Left lung (tissue), 10 donors: ENCODE measurements around the gene CHFR. TPM values are rescaled to one million over a fixed set of nuclear protein-coding genes. Genes with fewer than 3 reads are reported as not detected.
A peak's percentile ranks its signal among the peaks of the same experiment; 100 is the strongest.
"Not testable (repeated sequence)": the region's sequence is repeated elsewhere in the genome, so short reads cannot be mapped to it uniquely, and the experiment has no call there.

Source experiments
- ATAC-seq: fragments of 200-7000 bp; cut with Tn5 transposase; one replicate; pipeline ENCODE4 v1.9.1; 2020; ENCODE audit warnings: moderate library complexity
- DNase-seq, 4 donors: peaks; one replicate each; pipeline ENCODE4 v3.0.0-alpha.2; 2013 to 2020
- H3K27ac ChIP-seq, 2 donors: fragments of 200-600 bp; sonication (generic) in 1 of 2; one replicate each; pipeline versions ENCODE4 v1.5.0 to v1.8.0; 2020 to 2021
- H3K27me3 ChIP-seq, 2 donors: fragments of 200-600 bp; sonication (generic) in 1 of 2; one replicate each; pipeline versions ENCODE4 v1.5.0 to v1.8.0; 2020 to 2021
- H3K36me3 ChIP-seq, 2 donors: fragments of 200-600 bp; sonication (generic) in 1 of 2; one replicate each; pipeline versions ENCODE4 v1.5.0 to v1.8.0; 2020 to 2021
- H3K4me1 ChIP-seq, 2 donors: fragments of 200-600 bp; one replicate each; pipeline ENCODE4 v1.8.0; 2021
- H3K4me3 ChIP-seq, 2 donors: fragments of 200-600 bp; sonication (generic) in 1 of 2; one replicate each; pipeline versions ENCODE4 v1.5.0 to v1.8.0; 2020 to 2021; ENCODE audit warnings: mild to moderate bottlenecking in 1 of 2
- H3K9me3 ChIP-seq, 2 donors: fragments of 200-600 bp; sonication (generic) in 1 of 2; one replicate each; pipeline versions ENCODE4 v1.5.0 to v1.8.0; 2020 to 2021
- intact Hi-C, 2 donors: fragments of 100-400 bp; cut with DNase I; formaldehyde crosslinking; loops; one replicate each; pipeline versions ENCODE4 v1.11.2 to v1.14.2; 2022
- polyA plus RNA-seq, 6 donors: library from polyadenylated mRNA; unstranded; fragments of 120-200 nt; gene quantifications; one replicate each; pipeline ENCODE4 v1.2.1, GENCODE V29; 2013; ENCODE audit not compliant: insufficient read length in 6 of 6
- total RNA-seq, 2 donors: library from RNA; stranded (reverse); fragmentation: NEBNext Ultra II Directional; extraction: Animal tissue kit (Norgen Biotek cat#: 25700); gene quantifications; one replicate each; pipeline ENCODE4 v1.2.1, GENCODE V29; 2021
- TF ChIP-seq, protein P1 (sequence below), 2 donors: fragments of 200-600 bp; sonication (generic) in 1 of 2; IDR thresholded peaks; one replicate each; pipeline versions ENCODE4 v1.5.0 to v1.8.0; 2021; ENCODE audit warnings: antibody characterized with exemption in 2 of 2
- donor health status: DM: no; HTN: yes; CAD: no.
- donor health status: DM: no; HTN: no; CAD: no.

CHFR gene
- total and polyA plus RNA-seq, 8 donors, result 21.0 to 62.6 (median 26.4) TPM

DNA sequence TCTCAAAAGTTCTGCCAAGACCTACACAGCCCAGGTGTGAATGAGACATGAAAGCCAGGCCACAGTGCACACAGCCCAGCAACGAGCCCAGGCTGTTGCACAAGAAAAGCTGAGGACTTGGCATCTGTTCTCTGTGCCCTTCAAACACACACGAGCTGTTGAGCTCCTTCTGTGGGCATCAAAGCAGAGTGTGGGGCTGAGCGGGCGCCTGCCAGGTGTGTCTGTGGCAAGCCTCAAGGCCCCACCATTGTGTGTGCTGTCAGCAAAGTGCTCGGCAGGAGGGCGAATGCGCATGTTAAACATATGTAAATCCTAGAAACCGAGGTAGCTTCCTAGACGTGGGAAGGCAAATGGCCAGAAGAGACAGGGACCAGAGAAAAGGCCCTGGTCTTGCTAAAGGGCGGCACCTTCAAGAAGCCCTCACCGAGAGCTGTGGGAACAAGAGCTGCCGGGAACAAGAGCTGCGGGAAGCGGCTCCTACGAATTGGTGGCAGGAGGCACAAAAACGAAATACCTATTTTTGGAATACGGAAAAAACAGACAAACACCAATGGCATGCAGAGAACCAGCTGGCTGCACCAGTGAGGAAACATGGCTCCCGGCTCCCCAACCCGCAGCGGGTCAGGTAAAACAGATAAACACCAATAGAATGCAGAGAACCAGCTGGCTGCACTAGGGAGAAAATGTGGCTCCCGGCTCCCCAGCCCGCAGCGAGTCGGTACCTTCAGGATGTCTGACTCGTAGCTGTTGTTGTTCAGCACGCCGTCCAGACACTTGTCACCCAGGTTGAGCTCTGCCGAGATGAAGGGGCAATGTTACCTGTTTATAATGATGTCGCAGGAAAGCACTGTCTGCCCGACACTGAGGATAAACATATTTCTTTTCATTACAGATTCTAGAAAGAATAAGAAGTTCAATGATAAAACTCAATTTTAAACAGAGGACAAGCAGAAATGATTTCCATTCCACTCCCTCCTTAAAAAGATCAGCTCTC is 39.7 kb downstream of the CHFR start:
- no peaks in the 10 kb centered on the region for H3K9me3 ChIP-seq
- no peak overlapping the region for H3K27ac ChIP-seq
- no peaks in the 10 kb centered on the region for H3K4me1 ChIP-seq
- no peaks in the 10 kb centered on the region for H3K27me3 ChIP-seq
- TF ChIP-seq, protein P1, sequence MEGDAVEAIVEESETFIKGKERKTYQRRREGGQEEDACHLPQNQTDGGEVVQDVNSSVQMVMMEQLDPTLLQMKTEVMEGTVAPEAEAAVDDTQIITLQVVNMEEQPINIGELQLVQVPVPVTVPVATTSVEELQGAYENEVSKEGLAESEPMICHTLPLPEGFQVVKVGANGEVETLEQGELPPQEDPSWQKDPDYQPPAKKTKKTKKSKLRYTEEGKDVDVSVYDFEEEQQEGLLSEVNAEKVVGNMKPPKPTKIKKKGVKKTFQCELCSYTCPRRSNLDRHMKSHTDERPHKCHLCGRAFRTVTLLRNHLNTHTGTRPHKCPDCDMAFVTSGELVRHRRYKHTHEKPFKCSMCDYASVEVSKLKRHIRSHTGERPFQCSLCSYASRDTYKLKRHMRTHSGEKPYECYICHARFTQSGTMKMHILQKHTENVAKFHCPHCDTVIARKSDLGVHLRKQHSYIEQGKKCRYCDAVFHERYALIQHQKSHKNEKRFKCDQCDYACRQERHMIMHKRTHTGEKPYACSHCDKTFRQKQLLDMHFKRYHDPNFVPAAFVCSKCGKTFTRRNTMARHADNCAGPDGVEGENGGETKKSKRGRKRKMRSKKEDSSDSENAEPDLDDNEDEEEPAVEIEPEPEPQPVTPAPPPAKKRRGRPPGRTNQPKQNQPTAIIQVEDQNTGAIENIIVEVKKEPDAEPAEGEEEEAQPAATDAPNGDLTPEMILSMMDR (IDR thresholded peaks at IDR 0.05), result no peak
- intact Hi-C loops, result no loop called here
- no peak overlapping the region for H3K4me3 ChIP-seq
- H3K36me3 ChIP-seq, result peaks cover 4 to 100% of the 10 kb centered on the region in 2 donors
- ATAC-seq, result no peak
- peak in 1 of 4 donors; percentile 58 for DNase-seq

DNA sequence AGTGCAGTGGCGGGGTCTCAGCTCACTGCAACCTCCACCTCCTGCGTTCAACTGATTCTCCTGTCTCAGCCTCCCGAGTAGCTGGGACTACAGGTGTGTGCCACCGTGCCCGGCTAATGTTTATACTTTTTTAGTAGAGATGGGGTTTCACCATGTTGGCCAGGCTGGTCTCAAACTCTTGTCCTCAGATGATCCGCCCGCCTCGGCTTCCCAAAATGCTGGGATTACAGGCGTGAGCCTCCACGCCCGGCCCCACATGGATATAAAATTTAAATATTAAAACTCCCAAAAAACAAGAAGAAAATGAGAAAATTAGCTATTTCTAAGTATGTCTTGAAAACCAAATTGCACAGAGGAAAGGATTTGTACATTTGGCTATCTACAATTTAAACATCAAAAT is 42.7 kb downstream of the CHFR start:
- ATAC-seq, intact Hi-C loops, H3K27me3 ChIP-seq, H3K4me3 ChIP-seq, H3K27ac ChIP-seq, H3K9me3 ChIP-seq, H3K4me1 ChIP-seq: not testable (repeated sequence)
- DNase-seq, result peak in 1 of 4 donors; percentile 68
- H3K36me3 ChIP-seq, result peaks cover 0 to 100% of the 10 kb centered on the region in 2 donors

DNA sequence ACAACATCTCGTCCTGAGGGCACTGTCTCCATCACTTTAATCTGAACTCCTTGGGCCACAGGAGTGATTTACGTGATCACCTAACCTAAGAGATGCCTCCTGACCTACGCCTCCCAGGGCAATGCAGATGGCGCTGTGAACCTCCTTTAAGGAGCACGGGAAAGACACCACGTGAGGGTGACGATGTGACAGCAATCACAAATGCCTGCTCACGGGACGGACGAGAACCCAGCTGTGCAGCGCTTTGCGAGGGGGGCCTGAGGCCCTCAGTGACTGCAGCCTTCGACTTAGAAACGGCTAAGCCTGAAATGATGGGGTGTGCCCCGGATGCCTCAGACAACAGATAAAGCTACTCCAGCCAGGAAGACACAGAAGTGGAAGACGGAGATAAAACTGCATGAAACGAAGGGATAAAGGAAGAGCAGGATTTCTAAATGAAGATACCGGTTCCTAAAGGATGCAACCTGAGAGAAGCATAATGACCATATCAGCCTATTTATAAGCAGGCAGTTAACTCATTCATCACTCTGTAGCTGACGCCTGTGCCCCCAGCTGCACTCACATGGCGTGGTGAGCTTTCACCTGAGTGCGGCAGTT is 44.9 kb downstream of the CHFR start:
- no peak overlapping the region for H3K27ac ChIP-seq
- H3K4me1 ChIP-seq, result peaks cover 0 to 2% of the 10 kb centered on the region in 2 donors
- H3K27me3 ChIP-seq, result no peaks in the 10 kb centered on the region
- DNase-seq (no peak), ATAC-seq (no peak)
- H3K36me3 ChIP-seq, result peaks cover 0 to 92% of the 10 kb centered on the region in 2 donors
- intact Hi-C loops, result no loop called here
- H3K9me3 ChIP-seq, result no peaks in the 10 kb centered on the region
- TF ChIP-seq, protein P1 (IDR thresholded peaks at IDR 0.05), result no peak
- H3K4me3 ChIP-seq, result no peak overlapping the region

DNA sequence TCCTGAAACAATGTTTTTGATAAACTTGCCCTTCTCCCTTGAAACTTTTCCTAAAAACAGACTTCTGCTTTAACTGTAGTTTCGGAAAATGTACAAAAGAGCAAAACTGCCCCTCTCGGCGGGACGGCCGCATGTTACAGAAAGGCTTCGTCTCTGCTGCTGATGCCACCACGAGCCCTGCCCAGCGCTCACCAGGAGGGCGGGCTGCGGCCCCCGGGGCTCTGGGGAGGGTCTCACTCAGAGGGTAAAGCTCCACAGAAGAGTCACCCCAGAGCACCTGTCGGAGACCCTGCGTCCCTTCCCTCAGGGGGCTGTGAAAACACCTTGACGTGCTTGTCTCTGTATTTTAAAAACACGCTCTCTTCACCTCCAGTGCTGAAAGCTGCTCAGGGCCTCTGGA is 46.3 kb downstream of the CHFR start:
- Histone ChIP-seq H3K27ac (no peak overlapping the region), H3K36me3 (peaks cover 0 to 89% of the 10 kb centered on the region in 2 donors), H3K4me3 (no peak overlapping the region), H3K9me3 (no peaks in the 10 kb centered on the region), H3K4me1 (peaks cover 0 to 3% of the 10 kb centered on the region in 2 donors), H3K27me3 (no peaks in the 10 kb centered on the region)
- TF ChIP-seq, protein P1 (IDR thresholded peaks at IDR 0.05), result no peak
- ATAC-seq (no peak), DNase-seq (no peak)
- intact Hi-C loops, result no loop called here

DNA sequence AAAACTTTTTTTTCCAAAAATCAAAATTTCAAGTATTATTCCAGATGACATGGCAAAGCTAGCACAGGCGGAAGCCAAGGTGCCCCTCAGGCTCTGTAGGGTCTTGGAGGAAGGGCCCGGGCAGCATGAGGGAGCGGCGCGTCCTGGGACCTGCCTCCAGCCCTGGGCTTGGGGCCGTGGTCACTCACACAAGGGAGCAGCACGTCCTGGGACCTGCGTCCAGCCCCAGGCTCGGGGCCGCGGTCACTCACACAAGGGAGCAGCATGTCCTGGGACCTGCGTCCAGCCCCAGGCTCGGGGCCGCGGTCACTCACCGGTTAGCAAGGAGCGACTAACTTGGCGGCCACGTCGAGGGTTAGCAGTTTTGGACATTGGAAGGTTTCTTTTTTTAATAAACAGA is 46.9 kb downstream of the CHFR start:
- intact Hi-C loops, result no loop called here
- Histone ChIP-seq H3K4me1 (peaks cover 0 to 3% of the 10 kb centered on the region in 2 donors), H3K4me3 (no peak overlapping the region), H3K27ac (no peak overlapping the region), H3K9me3 (no peaks in the 10 kb centered on the region), H3K36me3 (peaks cover 0 to 85% of the 10 kb centered on the region in 2 donors), H3K27me3 (no peaks in the 10 kb centered on the region)
- DNase-seq, result no peak
- TF ChIP-seq, protein P1 (IDR thresholded peaks at IDR 0.05), result no peak
- no peak for ATAC-seq
